ELF-1 (cell line): ENCODE data around the gene RHAG.
A peak's percentile ranks its signal among the peaks of the same experiment; 100 is the strongest.

Experiments used
- DNase-seq: peaks from one replicate; pipeline ENCODE4 v3.0.0-alpha.2; 2016; ENCODE audit warnings: low read depth, low spot score

RHAG gene

DNA sequence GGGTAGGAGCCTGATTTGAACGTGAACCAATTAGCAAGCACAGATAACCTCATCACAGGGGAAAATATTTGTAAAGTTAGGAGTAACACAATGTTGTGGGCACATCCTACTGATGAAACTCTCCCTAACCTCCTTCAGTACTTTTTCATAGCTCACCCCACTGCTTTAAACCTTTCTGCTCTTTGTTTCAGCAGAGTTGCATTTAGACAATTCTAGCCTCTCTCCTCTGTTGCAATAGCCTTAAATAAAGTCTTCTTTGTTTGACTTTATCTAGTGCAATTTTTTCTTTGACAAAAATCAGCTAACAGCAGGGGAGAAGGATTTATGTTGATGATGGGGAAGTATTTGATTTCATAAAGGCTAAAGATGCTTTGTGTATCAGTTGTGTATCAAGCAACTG lies 72.1 kb downstream of the RHAG start:
- no peak for DNase-seq

DNA sequence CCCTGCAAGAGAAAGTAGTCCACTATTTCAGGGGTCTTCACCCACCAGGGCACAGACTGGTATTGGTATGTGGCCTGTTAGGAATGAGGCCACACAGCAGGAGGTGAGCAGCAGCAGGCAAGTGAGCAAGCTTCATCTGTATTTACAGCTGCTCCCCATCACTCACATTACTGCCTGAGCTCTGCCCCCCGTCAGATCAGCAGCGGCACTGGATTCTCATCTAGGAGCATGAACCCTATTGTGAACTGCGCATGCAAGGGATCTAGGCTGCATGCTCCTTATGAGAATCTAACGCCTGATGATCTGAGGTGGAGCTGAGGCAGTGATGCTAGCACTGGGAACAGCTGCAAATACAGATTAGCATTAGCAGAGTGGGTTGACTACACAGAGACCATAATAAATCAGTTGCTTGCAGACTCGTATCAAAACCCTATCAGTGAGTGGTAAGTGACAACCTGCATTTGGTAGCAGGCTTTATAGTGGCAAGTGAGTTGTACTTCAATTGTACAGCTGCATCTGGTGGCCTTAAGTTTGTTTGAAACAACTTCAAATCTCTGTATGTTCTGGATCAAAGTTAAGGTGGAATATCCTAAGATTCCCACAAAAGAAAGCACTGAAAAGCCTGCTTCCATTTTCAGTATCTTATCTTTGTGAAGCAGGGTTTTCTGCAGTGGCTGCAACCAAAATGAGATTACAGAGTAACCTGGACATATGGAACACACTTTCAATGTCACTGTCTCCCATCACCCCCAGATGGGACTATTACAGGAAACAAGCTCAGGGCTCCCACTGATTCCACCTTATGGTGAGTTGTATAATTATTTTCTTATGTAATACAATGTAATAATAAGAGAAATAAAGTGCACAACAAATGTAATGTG lies 73.4 kb downstream of the RHAG start:
- DNase-seq = no peak

DNA sequence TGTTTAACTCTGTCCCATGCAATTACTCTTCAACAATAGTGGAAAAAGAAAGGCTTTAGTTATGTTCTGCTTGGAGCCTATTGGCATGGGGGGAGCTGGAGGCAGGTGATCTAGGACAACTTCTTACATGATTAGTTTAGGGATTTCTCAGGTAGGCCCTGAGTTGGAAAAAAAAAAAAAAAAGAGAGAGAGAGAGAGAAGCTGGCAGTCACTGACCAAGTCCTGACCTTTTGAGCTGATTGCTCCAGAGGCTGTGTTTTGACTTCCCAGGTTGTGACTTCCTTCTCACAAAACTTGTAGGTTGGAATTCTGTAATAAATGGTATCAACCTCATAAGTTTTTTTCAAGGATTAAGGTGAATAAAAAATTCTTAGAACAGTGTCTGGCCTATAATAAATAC lies 78.4 kb downstream of the RHAG start:
- DNase-seq = no peak

DNA sequence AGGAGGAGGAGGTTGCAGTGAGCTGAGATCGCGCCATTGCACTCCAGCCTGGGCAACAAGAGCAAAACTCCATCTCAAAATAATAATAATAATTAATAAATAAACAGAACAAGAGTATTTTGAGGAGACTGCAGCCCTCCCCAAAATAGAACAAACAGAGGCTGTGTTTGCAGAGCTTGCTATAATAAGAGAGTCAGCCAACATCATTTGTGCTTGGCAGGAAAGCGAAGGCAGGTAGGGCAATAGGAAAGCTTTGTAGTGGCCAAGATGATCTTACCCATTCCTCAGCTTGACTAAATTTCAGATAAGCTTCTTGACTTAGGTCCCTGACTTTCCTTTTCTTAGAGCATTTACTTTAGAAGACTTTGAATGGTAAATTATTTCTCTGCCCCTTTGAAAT lies 79.5 kb downstream of the RHAG start:
- no peak for DNase-seq

DNA sequence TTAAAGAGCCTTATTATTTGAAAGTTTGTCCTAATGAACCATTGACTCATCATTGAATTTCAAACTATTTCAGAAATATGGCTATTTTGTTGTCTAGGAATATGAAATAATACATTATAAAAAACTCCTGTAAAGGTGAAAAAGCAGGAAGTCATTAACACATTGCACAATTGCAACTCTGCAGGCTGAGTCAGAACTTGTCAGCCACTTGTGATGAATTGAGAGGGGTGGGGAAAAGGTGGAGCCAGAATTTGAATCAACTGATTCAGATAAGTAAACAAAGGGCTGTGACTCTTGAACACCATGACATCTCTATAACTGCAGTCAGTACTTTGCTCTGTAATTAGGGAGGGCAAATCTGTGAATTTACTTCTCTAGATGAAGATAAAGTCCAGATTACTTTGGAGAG lies 80.2 kb downstream of the RHAG start:
- peak; percentile 34 for DNase-seq

DNA sequence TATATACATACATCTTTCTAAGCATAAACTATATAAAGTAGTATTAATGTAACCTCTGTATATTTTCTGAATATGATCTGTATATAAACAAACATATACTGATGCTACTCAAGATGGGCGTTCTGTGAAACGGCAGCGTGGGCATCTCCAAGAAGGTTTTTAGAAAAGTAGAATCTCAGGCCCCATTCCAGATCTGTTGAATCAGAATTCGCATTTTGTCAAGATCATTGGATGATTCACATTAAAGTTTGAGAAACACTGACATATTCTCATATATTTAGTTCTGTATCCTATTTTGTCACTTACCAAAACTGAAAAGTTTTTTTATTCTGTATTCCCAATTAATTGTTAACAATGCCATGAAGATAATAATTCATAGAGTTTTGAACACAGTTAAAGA lies 80.7 kb downstream of the RHAG start:
- DNase-seq = no peak
